NCI-H82 treated with DMSO at 0.1 percent for 48 hours (cell line): ENCODE data around the gene DDIT4L.
"Not testable (repeated sequence)": the region's sequence is repeated elsewhere in the genome, so short reads cannot be mapped to it uniquely, and the experiment has no call there.

Experiments
- DNase-seq: peaks from one replicate; lab custom pipeline; 2025; ENCODE audit not compliant: unreplicated experiment; lab: John Stamatoyannopoulos, UW

Gene DDIT4L

GRCh38 chr4:100166297-100167039, 23.8 kb downstream of the DDIT4L start:
- DNase-seq: no peak

GRCh38 chr4:100165809-100166208, 24.5 kb downstream of the DDIT4L start:
- DNase-seq: no peak

- peak; percentile 8 for DNase-seq
These were observed 25.2 kb downstream of the DDIT4L start for GRCh38 chr4:100164808-100165760.

- DNase-seq: no peak
These were observed 28.1 kb downstream of the DDIT4L start for GRCh38 chr4:100162027-100162685.

- DNase-seq: no peak
These were observed 41.1 kb downstream of the DDIT4L start for GRCh38 chr4:100149190-100149589.

GRCh38 chr4:100147684-100148083, 42.6 kb downstream of the DDIT4L start:
- no peak for DNase-seq

GRCh38 chr4:100147198-100147597, 43.1 kb downstream of the DDIT4L start:
- DNase-seq: no peak

GRCh38 chr4:100146756-100147155, 43.5 kb downstream of the DDIT4L start:
- DNase-seq: no peak

GRCh38 chr4:100137320-100137719, 52.9 kb downstream of the DDIT4L start:
- not testable (repeated sequence) for DNase-seq
